Measurements from ENCODE around the gene TNNT2. TPM values are rescaled to one million over a fixed set of nuclear protein-coding genes. Genes with fewer than 3 reads are reported as not detected.

TNNT2 gene
- total and polyA plus RNA-seq, 12 donors: 5,905 to 31,279 (median 7,605) TPM

DNA sequence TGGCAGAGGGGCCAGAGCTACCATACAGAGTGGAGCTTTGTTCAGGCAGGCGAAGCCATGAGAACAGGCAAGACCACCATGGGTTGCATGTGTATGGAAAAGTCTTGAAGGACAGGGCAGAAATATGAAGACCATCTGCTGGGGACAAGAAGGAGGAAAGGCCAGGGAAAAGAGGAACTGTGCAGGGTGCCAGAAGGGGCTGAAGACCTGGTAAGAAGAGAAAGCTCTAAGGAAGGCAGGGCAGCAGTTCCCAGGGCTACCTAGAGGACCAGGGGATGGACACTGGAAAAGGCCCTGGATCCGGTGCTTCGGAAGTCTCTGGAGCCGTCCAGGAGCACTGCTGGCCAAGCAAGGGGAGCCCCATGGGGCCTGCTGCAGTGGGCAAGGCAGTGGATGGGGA is 50.8 kb downstream of the TNNT2 start:
- ATAC-seq (no peak), DNase-seq (no peak)
- TF ChIP-seq, protein P1, sequence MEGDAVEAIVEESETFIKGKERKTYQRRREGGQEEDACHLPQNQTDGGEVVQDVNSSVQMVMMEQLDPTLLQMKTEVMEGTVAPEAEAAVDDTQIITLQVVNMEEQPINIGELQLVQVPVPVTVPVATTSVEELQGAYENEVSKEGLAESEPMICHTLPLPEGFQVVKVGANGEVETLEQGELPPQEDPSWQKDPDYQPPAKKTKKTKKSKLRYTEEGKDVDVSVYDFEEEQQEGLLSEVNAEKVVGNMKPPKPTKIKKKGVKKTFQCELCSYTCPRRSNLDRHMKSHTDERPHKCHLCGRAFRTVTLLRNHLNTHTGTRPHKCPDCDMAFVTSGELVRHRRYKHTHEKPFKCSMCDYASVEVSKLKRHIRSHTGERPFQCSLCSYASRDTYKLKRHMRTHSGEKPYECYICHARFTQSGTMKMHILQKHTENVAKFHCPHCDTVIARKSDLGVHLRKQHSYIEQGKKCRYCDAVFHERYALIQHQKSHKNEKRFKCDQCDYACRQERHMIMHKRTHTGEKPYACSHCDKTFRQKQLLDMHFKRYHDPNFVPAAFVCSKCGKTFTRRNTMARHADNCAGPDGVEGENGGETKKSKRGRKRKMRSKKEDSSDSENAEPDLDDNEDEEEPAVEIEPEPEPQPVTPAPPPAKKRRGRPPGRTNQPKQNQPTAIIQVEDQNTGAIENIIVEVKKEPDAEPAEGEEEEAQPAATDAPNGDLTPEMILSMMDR (IDR thresholded peaks at IDR 0.05): no peak
- H3K9me3 ChIP-seq: no peaks in the 10 kb centered on the region
- H3K4me3 ChIP-seq: no peak overlapping the region
- WGBS, 2 donors: 92 to 100% methylated on average over 4 of the region's 4 CpGs
- H3K27me3 ChIP-seq: no peaks in the 10 kb centered on the region
- H3K4me1 ChIP-seq: peaks cover 0 to 21% (median 4%) of the 10 kb centered on the region in 9 donors
- no peak overlapping the region for H3K27ac ChIP-seq
- intact Hi-C loops (cut with DNase I): no loop called here
- no peaks in the 10 kb centered on the region for H3K36me3 ChIP-seq

DNA sequence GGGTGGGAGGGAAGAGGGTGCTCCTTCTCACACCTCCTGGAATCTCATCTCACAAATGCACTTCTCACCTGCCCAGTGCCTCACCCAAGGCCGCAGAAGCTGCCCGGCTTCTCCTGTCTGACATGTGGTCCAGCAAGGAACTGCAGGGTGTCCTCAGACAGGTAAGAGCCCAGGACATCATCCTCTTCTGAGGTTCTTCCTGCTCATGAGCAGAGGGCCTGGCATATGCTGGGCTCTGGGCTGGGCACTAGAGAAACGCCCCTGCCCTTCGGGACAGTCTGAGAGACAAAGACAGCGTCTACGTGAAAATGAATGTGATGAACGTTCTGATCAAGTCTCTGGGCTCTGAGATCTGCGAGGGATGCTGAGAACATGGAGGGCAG is 51.8 kb downstream of the TNNT2 start:
- H3K27me3 ChIP-seq: no peaks in the 10 kb centered on the region
- 94 to 96% methylated on average over 8 of the region's 8 CpGs for WGBS, 2 donors
- H3K36me3 ChIP-seq: no peaks in the 10 kb centered on the region
- no peaks in the 10 kb centered on the region for H3K9me3 ChIP-seq
- intact Hi-C loops (cut with DNase I): no loop called here
- H3K4me1 ChIP-seq: peaks cover 0 to 19% (median 4%) of the 10 kb centered on the region in 9 donors
- H3K4me3 ChIP-seq: no peak overlapping the region
- no peak for ATAC-seq
- TF ChIP-seq, protein P1 (IDR thresholded peaks at IDR 0.05): no peak
- no peak overlapping the region for H3K27ac ChIP-seq
- DNase-seq: no peak

DNA sequence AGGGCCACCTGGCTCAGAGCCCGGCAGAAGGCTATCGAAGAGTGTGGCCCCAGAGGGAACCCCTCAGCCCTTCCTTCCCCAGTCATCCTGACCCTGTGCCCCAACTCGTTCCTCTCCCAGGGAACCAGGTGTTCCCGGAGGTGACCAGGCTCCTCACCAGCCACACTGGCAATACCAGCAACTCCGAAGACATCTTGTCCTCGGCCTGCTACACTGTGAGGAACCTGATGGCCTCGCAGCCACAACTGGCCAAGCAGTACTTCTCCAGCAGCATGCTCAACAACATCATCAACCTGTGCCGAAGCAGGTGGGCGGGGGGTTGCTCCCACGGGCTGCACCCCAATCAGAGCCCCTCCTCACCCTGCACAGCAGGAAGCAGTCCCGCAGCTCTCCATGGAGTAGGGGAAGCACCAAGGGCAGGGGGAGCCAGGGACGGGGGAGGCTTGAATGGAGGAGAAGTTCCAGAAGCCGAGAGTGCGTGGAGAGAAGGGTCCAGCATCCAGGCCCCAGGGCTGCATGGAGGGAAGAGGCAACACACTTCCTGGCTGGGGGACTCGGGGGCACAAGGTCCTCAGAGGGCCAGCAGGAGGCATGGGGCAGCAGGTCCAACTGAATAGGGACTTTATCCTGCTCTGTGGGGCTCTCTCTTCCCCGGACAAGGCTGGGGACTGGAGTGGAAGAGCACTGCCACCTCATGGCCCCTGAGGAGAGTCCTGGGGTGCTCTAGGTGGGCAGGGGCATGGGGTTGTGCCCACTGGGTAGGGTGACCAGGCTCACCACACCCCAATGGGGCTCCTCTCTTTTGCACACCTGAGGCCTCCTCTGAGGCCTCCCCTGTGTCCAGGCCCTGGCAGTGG is 52.4 kb downstream of the TNNT2 start:
- ATAC-seq (no peak), DNase-seq (no peak)
- Histone ChIP-seq H3K9me3 (no peaks in the 10 kb centered on the region), H3K4me1 (peaks cover 0 to 12% (median 4%) of the 10 kb centered on the region in 9 donors), H3K36me3 (no peaks in the 10 kb centered on the region), H3K27ac (no peak overlapping the region), H3K27me3 (no peaks in the 10 kb centered on the region), H3K4me3 (no peak overlapping the region)
- intact Hi-C loops (cut with DNase I): no loop called here
- TF ChIP-seq, protein P1 (IDR thresholded peaks at IDR 0.05): no peak
- WGBS, 2 donors: 80 to 82% methylated on average over 16 of the region's 16 CpGs

DNA sequence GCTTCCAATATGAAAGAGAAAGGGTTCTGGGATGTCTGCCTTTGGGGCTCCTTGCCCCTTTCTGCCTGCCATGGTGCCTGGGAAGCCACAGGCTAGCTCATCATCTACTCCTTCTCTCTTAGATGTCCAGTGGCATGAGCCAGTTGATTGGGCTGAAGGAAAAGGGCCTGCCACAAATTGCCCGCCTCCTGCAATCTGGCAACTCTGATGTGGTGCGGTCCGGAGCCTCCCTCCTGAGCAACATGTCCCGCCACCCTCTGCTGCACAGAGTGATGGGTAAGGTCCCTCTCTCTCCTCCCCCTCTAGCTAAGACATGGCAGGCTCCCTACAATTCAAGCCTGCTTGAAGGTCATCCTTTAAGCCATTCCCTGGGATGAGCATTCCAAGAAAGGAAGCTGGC is 53.2 kb downstream of the TNNT2 start:
- ATAC-seq (no peak), DNase-seq (no peak)
- intact Hi-C loops (cut with DNase I): no loop called here
- Histone ChIP-seq H3K4me3 (no peak overlapping the region), H3K27ac (no peak overlapping the region), H3K36me3 (no peaks in the 10 kb centered on the region), H3K4me1 (peaks cover 0 to 7% (median under 1%) of the 10 kb centered on the region in 9 donors), H3K9me3 (no peaks in the 10 kb centered on the region), H3K27me3 (no peaks in the 10 kb centered on the region)
- TF ChIP-seq, protein P1 (IDR thresholded peaks at IDR 0.05): no peak
- 98 to 99% methylated on average over 4 of the region's 4 CpGs for WGBS, 2 donors

All from heart right ventricle (tissue), 16 donors.